Right ventricle myocardium superior (tissue), 1 donor: Measurements from ENCODE around the gene GPR4. TPM values are rescaled to one million over a fixed set of nuclear protein-coding genes. Genes with fewer than 3 reads are reported as not detected.

Experiments
- ATAC-seq: fragments of 200-7000 bp; cut with Tn5 transposase; one replicate; pipeline ENCODE4 v1.9.1; 2020; ENCODE audit warnings: mild to moderate bottlenecking; ENCODE audit not compliant: poor library complexity
- DNase-seq: peaks from one replicate; pipeline ENCODE4 v3.0.0-alpha.2; 2020
- intact Hi-C: fragments of 100-400 bp; cut with DNase I; formaldehyde crosslinking; loops from one replicate; pipeline ENCODE4 v1.11.2; 2022
- total RNA-seq: library from RNA; stranded (reverse); fragmentation: NEBNext Ultra II Directional; extraction: Animal tissue kit (Norgen Biotek cat#: 25700); gene quantifications from one replicate; pipeline ENCODE4 v1.2.1, GENCODE V29; 2021
- donor health status: DM: no; HTN: yes; CAD: no; lungs with severe emphysema.

Gene GPR4
- total RNA-seq, 1 donor from 2014 or later = 5.3 TPM

GRCh38 chr19:45595814-45596213 is 6.2 kb downstream of the GPR4 start:
- peak; percentile 13 for ATAC-seq
- DNase-seq = no peak
- intact Hi-C loops = no loop called here

GRCh38 chr19:45593520-45593919 is 8.5 kb downstream of the GPR4 start:
- ATAC-seq (no peak), DNase-seq (no peak)
- intact Hi-C loops = no loop called here

GRCh38 chr19:45592366-45592765 is 9.6 kb downstream of the GPR4 start:
- DNase-seq (no peak), ATAC-seq (no peak)
- intact Hi-C loops = no loop called here

- ATAC-seq = no peak
- intact Hi-C loops = no loop called here
- no peak for DNase-seq
Observed at GRCh38 chr19:45591638-45592005, 10.4 kb downstream of the GPR4 start.

GRCh38 chr19:45591004-45591637 is 10.9 kb downstream of the GPR4 start:
- DNase-seq = peak; percentile 51
- intact Hi-C loops = no loop called here
- peak; percentile 61 for ATAC-seq

- intact Hi-C loops = no loop called here
- ATAC-seq (no peak), DNase-seq (no peak)
Observed at GRCh38 chr19:45590300-45591003, 11.6 kb downstream of the GPR4 start.

GRCh38 chr19:45589768-45590167 is 12.2 kb downstream of the GPR4 start:
- intact Hi-C loops = no loop called here
- ATAC-seq (no peak), DNase-seq (no peak)

- intact Hi-C loops = no loop called here
- DNase-seq = no peak
- no peak for ATAC-seq
Observed at GRCh38 chr19:45587873-45588272, 14.1 kb downstream of the GPR4 start.

GRCh38 chr19:45585158-45585577 is 16.8 kb downstream of the GPR4 start:
- ATAC-seq (no peak), DNase-seq (no peak)
- intact Hi-C loops = no loop called here

- ATAC-seq = peak; percentile 95
- intact Hi-C loops = no loop called here
- peak; percentile 100 for DNase-seq
Observed at GRCh38 chr19:45584332-45585157, 17.5 kb downstream of the GPR4 start, which contains the start of gene OPA3. Gene OPA3, minus strand, starts transcription at chr19:45584802. Its CDS starts 38 bp downstream, at chr19:45584764.

GRCh38 chr19:45581576-45581975 is 20.4 kb downstream of the GPR4 start:
- DNase-seq = no peak
- intact Hi-C loops = no loop called here
- ATAC-seq = no peak

- intact Hi-C loops = no loop called here
- no peak for DNase-seq
- ATAC-seq = peak; percentile 24
Observed at GRCh38 chr19:45578861-45579260, 23.2 kb downstream of the GPR4 start.

- intact Hi-C loops = no loop called here
- ATAC-seq = peak; percentile 82
- peak; percentile 64 for DNase-seq
Observed at GRCh38 chr19:45577111-45577905, 24.7 kb downstream of the GPR4 start.

GRCh38 chr19:45576682-45577081 is 25.3 kb downstream of the GPR4 start:
- intact Hi-C loops = no loop called here
- DNase-seq (no peak), ATAC-seq (no peak)

- intact Hi-C loops = no loop called here
- ATAC-seq (no peak), DNase-seq (no peak)
Observed at GRCh38 chr19:45575216-45575615, 26.8 kb downstream of the GPR4 start.

- DNase-seq (no peak), ATAC-seq (peak; percentile 10)
- intact Hi-C loops = loop anchor here (5.0 kb wide), 1 partner anchor 52 kb away; no protein-coding TSS in a partner anchor
Observed at GRCh38 chr19:45574526-45574925, 27.5 kb downstream of the GPR4 start.

GRCh38 chr19:45571457-45572220 is 30.4 kb downstream of the GPR4 start:
- DNase-seq (no peak), ATAC-seq (peak; percentile 32)
- intact Hi-C loops = loop anchor here (5.0 kb wide), 1 partner anchor 49 kb away; no protein-coding TSS in a partner anchor
